ENCODE data around the gene TPH2. TPM values are rescaled to one million over a fixed set of nuclear protein-coding genes. Genes with fewer than 3 reads are reported as not detected.

The TPH2 gene
- total and polyA plus RNA-seq, 7 donors, result 0.01 TPM; not detected in 6

DNA sequence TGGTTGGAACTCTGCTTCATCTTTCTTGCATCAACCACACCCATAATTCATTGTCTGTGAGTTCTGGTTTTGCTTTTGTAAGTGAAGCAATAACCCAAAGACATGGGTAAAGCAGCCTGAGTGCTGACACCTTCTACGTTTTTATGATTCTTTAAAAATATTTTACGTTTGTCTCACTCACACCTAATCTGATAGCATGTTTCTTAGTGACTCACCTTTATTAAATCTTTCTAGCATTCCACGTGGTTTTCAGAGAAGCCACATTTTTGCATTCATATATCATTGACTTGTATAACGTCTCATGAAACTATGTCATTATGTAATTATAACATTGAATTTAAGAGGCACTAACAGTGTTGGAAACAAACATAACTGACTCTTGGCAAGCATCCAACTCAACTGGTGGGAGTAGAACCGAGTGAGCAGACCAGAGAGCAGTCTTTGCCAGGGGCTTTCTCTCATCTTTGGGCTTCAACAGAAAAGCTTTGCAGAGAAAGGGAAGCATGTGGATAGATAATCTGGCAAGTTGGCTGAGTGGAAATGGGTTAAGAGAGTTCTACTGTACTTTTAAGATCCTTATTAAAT is 118.8 kb downstream of the TPH2 start:
- no peak for DNase-seq
- H3K27me3 ChIP-seq (ENCODE audit: insufficient read depth in 3 of 3, low read length in 2 of 3), result no peaks in the 10 kb centered on the region
- no peaks in the 10 kb centered on the region for H3K9me3 ChIP-seq
- intact Hi-C loops (cut with DNase I), result no loop called here
- H3K4me3 ChIP-seq, result no peak overlapping the region
- 44 to 45% (median 45%) methylated on average over 5 of the region's 5 CpGs for WGBS, 3 donors
- TF ChIP-seq, protein P1, sequence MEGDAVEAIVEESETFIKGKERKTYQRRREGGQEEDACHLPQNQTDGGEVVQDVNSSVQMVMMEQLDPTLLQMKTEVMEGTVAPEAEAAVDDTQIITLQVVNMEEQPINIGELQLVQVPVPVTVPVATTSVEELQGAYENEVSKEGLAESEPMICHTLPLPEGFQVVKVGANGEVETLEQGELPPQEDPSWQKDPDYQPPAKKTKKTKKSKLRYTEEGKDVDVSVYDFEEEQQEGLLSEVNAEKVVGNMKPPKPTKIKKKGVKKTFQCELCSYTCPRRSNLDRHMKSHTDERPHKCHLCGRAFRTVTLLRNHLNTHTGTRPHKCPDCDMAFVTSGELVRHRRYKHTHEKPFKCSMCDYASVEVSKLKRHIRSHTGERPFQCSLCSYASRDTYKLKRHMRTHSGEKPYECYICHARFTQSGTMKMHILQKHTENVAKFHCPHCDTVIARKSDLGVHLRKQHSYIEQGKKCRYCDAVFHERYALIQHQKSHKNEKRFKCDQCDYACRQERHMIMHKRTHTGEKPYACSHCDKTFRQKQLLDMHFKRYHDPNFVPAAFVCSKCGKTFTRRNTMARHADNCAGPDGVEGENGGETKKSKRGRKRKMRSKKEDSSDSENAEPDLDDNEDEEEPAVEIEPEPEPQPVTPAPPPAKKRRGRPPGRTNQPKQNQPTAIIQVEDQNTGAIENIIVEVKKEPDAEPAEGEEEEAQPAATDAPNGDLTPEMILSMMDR (IDR thresholded peaks at IDR 0.05), result no peak
- no peaks in the 10 kb centered on the region for H3K4me1 ChIP-seq
- no peak overlapping the region for H3K27ac ChIP-seq
- ATAC-seq, result no peak
- no peaks in the 10 kb centered on the region for H3K36me3 ChIP-seq (ENCODE audit: insufficient read depth in 1 of 2, low read depth in 1 of 2)

DNA sequence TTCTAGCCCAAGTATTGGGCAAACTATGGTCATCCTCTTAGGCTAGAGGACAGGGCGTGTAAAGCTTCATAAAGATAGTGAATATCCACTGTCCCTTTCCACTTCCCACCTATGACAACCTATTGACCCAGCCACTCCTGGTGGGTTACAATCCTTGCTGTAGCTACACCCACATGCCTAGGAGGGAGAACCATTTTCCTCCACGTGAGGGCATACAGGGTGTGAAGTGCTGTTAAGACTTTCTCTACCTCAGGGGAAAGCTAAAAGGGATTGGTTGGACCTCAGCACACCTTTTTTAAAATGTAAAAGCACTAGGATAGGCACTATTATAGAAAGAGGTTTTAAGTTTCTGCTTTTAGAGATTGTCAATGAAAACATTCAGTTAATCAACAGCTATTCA is 124.4 kb downstream of the TPH2 start:
- ATAC-seq, result no peak
- no peak overlapping the region for H3K27ac ChIP-seq
- H3K4me3 ChIP-seq, result no peak overlapping the region
- H3K36me3 ChIP-seq (ENCODE audit: insufficient read depth in 1 of 2, low read depth in 1 of 2), result no peaks in the 10 kb centered on the region
- H3K27me3 ChIP-seq (ENCODE audit: insufficient read depth in 3 of 3, low read length in 2 of 3), result no peaks in the 10 kb centered on the region
- 58 to 71% (median 67%) methylated on average over 2 of the region's 2 CpGs for WGBS, 3 donors
- H3K9me3 ChIP-seq, result no peaks in the 10 kb centered on the region
- TF ChIP-seq, protein P1 (IDR thresholded peaks at IDR 0.05), result no peak
- no peaks in the 10 kb centered on the region for H3K4me1 ChIP-seq
- no peak for DNase-seq
- intact Hi-C loops (cut with DNase I), result no loop called here

DNA sequence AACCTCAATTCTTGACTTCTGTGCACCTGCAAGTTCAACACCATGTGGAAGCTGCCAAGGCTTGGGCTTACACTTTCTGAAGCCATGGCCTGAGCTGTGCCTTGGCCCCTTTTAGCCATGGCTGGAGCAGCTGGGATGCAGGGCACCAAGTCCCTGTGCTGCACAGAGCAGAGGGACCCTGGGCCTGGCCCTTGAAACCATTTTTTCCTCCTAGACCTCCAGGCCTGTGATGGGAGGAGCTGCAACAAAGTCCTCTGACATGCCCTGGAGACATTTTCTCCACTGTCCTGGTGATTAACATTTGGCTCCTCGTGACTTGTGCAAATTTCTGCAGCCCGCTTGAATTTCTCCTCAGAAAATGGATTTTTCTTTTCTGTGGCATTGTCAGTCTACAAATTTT is 132.4 kb downstream of the TPH2 start:
- intact Hi-C loops (cut with DNase I), result no loop called here
- Histone ChIP-seq H3K27ac (no peak overlapping the region), H3K4me1 (no peaks in the 10 kb centered on the region), H3K9me3 (no peaks in the 10 kb centered on the region), H3K27me3 (ENCODE audit: insufficient read depth in 3 of 3, low read length in 2 of 3) (no peaks in the 10 kb centered on the region), H3K4me3 (no peak overlapping the region), H3K36me3 (ENCODE audit: insufficient read depth in 1 of 2, low read depth in 1 of 2) (no peaks in the 10 kb centered on the region)
- ATAC-seq, result no peak
- 93 to 95% (median 94%) methylated on average over 2 of the region's 2 CpGs for WGBS, 3 donors
- TF ChIP-seq, protein P1 (IDR thresholded peaks at IDR 0.05), result no peak
- DNase-seq, result no peak

DNA sequence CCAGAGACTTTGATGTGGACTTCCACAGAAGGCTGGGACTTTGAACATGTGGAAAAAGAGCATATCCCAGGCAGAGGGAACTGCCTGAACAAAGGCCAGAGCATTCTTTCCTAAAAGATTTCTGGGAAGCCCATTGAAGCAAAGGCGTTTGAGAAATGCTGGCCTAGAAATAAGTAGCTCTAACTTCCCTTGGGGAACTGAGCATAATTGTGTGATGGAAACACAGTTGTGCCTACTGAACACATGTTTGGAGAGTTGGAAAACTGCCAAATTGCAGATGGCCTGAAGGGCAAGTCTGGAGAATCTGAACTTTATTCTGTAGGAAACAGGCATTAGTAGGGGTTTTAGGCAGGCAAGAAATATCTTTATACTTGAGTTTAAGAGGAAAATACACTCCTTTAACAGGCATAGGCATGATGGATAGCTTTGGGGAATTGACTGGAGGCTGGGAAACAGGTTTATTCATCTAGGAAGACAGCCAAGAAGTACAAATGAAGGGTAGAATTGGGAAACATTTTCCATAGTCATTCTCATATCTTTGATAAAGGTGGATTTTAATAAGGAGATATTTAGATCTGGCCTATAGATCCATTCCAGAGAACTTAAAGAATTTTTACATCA is 134.1 kb downstream of the TPH2 start:
- TF ChIP-seq, protein P1 (IDR thresholded peaks at IDR 0.05), result no peak
- DNase-seq (no peak), ATAC-seq (no peak)
- no peak overlapping the region for H3K4me3 ChIP-seq
- no peaks in the 10 kb centered on the region for H3K9me3 ChIP-seq
- H3K4me1 ChIP-seq, result no peaks in the 10 kb centered on the region
- 3 to 13% (median 9%) methylated on average over 1 of the region's 1 CpG for WGBS, 3 donors
- no peaks in the 10 kb centered on the region for H3K36me3 ChIP-seq (ENCODE audit: insufficient read depth in 1 of 2, low read depth in 1 of 2)
- no peaks in the 10 kb centered on the region for H3K27me3 ChIP-seq (ENCODE audit: insufficient read depth in 3 of 3, low read length in 2 of 3)
- H3K27ac ChIP-seq, result no peak overlapping the region
- intact Hi-C loops (cut with DNase I), result no loop called here

DNA sequence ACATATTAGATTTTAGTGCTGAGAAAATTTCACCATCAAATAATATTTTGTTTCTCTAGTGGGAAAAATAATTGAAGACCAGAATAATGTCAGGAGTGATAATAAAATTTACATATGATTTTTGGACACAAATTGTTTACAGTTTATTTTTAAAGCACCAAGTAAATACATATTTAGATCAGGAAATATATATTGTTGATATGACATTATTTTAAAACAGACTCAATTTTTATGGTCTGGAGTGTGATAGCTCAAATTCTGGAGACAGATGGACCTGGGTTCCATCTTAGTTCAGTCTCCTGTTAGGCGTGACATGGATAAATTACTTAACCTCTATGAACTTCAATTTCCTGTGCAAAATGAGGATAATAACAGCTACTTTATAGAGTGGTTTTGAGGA is 135.4 kb downstream of the TPH2 start:
- Histone ChIP-seq H3K9me3 (no peaks in the 10 kb centered on the region), H3K4me3 (no peak overlapping the region), H3K27ac (no peak overlapping the region), H3K27me3 (ENCODE audit: insufficient read depth in 3 of 3, low read length in 2 of 3) (no peaks in the 10 kb centered on the region), H3K4me1 (no peaks in the 10 kb centered on the region), H3K36me3 (ENCODE audit: insufficient read depth in 1 of 2, low read depth in 1 of 2) (no peaks in the 10 kb centered on the region)
- intact Hi-C loops (cut with DNase I), result no loop called here
- DNase-seq (no peak), ATAC-seq (no peak)
- TF ChIP-seq, protein P1 (IDR thresholded peaks at IDR 0.05), result no peak
- WGBS, 3 donors, result 61 to 84% (median 66%) methylated on average over 1 of the region's 1 CpG

Measured in psoas muscle (tissue), 8 donors.